ENCODE data around the gene VSIG8. TPM values are rescaled to one million over a fixed set of nuclear protein-coding genes. Genes with fewer than 3 reads are reported as not detected.

Gene VSIG8
- total and polyA plus RNA-seq, 2 of the 4 experiments (the other 2 are of a cell fraction): not detected

DNA sequence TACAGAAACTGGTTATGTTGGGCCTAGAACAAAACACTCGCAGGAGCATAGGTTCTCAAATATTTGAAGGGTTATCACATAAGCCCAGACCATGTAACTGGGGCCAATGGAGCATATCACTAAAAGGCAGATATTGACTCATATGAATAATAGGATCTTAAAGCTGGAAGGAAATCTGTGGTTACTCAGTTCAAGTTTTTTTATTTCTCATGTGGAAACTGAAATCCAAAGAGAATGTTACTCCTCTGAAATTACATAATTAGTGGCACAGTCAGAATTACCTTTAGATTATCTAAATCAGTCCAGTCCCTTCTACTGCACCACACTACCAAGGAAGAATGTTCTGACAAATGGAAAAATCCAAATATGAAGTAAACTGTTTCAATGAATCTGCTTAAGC is 23.7 kb downstream of the VSIG8 start:
- Histone ChIP-seq H3K9me3 (ENCODE audit: control insufficient read depth, insufficient read depth, low read length) (no peaks in the 10 kb centered on the region), H3K36me3 (ENCODE audit: control insufficient read depth, insufficient read depth, low read length) (no peaks in the 10 kb centered on the region), H4K5ac (ENCODE audit: low read depth, low read length) (no peak overlapping the region), H4K20me1 (ENCODE audit: insufficient read depth, low read length) (no peaks in the 10 kb centered on the region), H2AFZ (replicated peaks; ENCODE audit: low read length, poor library complexity) (no peak overlapping the region), H2AK9ac (replicated peaks; ENCODE audit: low read depth, low read length, poor library complexity) (no peak overlapping the region), H3K4me1 (ENCODE audit: control insufficient read depth, insufficient read depth, low read length) (no peaks in the 10 kb centered on the region; the same call in 1 of the 2 replicates), H4K8ac (ENCODE audit: low read depth in 2 of 2, low read length in 2 of 2) (no peak overlapping the region), H3K27me3 (ENCODE audit: control insufficient read depth, insufficient read depth, low read length) (no peaks in the 10 kb centered on the region), H3K18ac (ENCODE audit: low read depth, low read length) (no peak overlapping the region), H3K14ac (replicated peaks; ENCODE audit: low read depth, low read length) (no peak overlapping the region), H2BK5ac (ENCODE audit: low read depth, low read length, poor library complexity, severe bottlenecking) (no peak overlapping the region), H3K9ac (ENCODE audit: low read depth, low read length) (no peak overlapping the region), H2BK20ac (ENCODE audit: low read depth, low read length) (no peak overlapping the region), H2BK120ac (ENCODE audit: low read depth, low read length) (no peak overlapping the region), H2BK15ac (ENCODE audit: low read depth, low read length) (no peak overlapping the region), H3K27ac (ENCODE audit: insufficient read depth, low read length) (no peak overlapping the region), H3K79me1 (ENCODE audit: low read depth in 1 of 2, low read length in 2 of 2) (no peaks in the 10 kb centered on the region), H3K4me3 (ENCODE audit: insufficient read depth, low read depth, low read length) (no peak overlapping the region), H3K4me2 (ENCODE audit: low read depth, low read length) (no peak overlapping the region), H3K56ac (ENCODE audit: extremely low read depth, insufficient read depth, low read length) (no peak overlapping the region), H3K4ac (ENCODE audit: low read depth, low read length) (no peak overlapping the region), H4K91ac (ENCODE audit: insufficient read depth, low read depth, low read length) (no peak overlapping the region), H2AK5ac (ENCODE audit: low read depth, low read length) (no peak overlapping the region), H3K23ac (ENCODE audit: low read depth, low read length) (no peak overlapping the region), H3K9me1 (ENCODE audit: insufficient read depth, low read length) (peaks cover 2% of the 10 kb centered on the region; the same call in 1 of the 2 replicates)
- BruUV-seq (replicated peaks): no TSS peak
- no peak for TF ChIP-seq USF2 (IDR thresholded peaks at IDR 0.05; ENCODE audit: low read depth, low read length)
- no peak for TF ChIP-seq MAFK (IDR thresholded peaks at IDR 0.05; ENCODE audit: low read depth, low read length)
- TF ChIP-seq RFX5 (IDR thresholded peaks at IDR 0.05; ENCODE audit: low read depth, low read length): no peak
- TF ChIP-seq, protein P1, sequence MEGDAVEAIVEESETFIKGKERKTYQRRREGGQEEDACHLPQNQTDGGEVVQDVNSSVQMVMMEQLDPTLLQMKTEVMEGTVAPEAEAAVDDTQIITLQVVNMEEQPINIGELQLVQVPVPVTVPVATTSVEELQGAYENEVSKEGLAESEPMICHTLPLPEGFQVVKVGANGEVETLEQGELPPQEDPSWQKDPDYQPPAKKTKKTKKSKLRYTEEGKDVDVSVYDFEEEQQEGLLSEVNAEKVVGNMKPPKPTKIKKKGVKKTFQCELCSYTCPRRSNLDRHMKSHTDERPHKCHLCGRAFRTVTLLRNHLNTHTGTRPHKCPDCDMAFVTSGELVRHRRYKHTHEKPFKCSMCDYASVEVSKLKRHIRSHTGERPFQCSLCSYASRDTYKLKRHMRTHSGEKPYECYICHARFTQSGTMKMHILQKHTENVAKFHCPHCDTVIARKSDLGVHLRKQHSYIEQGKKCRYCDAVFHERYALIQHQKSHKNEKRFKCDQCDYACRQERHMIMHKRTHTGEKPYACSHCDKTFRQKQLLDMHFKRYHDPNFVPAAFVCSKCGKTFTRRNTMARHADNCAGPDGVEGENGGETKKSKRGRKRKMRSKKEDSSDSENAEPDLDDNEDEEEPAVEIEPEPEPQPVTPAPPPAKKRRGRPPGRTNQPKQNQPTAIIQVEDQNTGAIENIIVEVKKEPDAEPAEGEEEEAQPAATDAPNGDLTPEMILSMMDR (conservative IDR thresholded peaks at IDR 0.05; ENCODE audit: low read depth, low read length): no peak
- TF ChIP-seq RAD21 (IDR thresholded peaks at IDR 0.05; ENCODE audit: low read length): no peak
- TF ChIP-seq RCOR1 (IDR thresholded peaks at IDR 0.05; ENCODE audit: insufficient replicate concordance, low read length): no peak
- no peak for TF ChIP-seq FOS (IDR thresholded peaks at IDR 0.05; ENCODE audit: low read depth, low read length)
- no CpG with 5 or more reads among the region's 1 CpG for WGBS, 2 experiments (ENCODE audit: extremely low coverage in 2 of 2, insufficient read length in 1 of 2)
- in situ Hi-C loops (cut with MboI; ENCODE audit: low sequenced_read_pairs): no loop called here
- POLR2A ChIA-PET (ENCODE audit: unreplicated experiment): no interaction called here
- CTCF ChIA-PET: no interaction called here
- DNase-seq (no peak), ATAC-seq (ENCODE audit: low read depth) (no peak)
- dilution Hi-C loops (cut with HindIII; ENCODE audit: low sequenced_read_pairs, unreplicated experiment): no loop called here
- intact Hi-C loops (cut with micrococcal nuclease): loop anchor here (10.0 kb wide), 1 partner anchor 1546 kb away; no protein-coding TSS in a partner anchor

All from IMR-90 (cell line).